Ovary (tissue), 3 donors: Measurements from ENCODE around the gene RBFA.

Experiments used
- CTCF ChIP-seq, 3 donors: fragments of 450-650 bp in 2 of 3; fragments of 200-600 bp in 1 of 3; IDR thresholded peaks; one replicate each; pipeline versions ENCODE4 v1.5.1 to v1.8.0; 2016 to 2022; ENCODE audit warnings: antibody characterized with exemption in 3 of 3, mild to moderate bottlenecking in 1 of 3
- EP300 ChIP-seq: sonication (generic); formaldehyde crosslinking; IDR thresholded peaks from one replicate; pipeline ENCODE4 v1.6.1; 2017; ENCODE audit warnings: antibody characterized with exemption
- POLR2A ChIP-seq: fragments of 450-650 bp; IDR thresholded peaks from one replicate; pipeline ENCODE4 v1.6.1; 2017; ENCODE audit warnings: antibody characterized with exemption, mild to moderate bottlenecking, moderate library complexity
- donor health status: DM: no; HTN: no; CAD: no.

DNA sequence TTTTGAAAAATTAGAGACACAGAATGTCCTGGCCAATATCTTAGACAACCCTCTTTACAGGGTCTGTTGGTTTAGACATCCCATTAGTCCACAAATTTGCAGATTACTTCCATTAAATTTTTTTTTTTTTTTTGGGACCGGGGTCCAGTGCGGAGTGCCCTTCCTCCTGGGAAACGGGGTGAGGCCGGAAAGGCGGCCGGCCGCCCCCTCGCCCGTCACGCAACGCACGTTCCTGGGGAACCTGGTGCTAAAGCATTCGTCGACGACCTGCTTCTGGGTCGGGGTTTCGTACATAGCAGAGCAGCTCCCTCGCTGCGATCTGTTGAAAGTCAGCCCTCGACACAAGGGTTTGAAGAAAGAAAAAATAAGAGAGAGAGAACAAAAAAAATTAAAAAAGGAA is 21.5 kb upstream of the RBFA start:
- TF ChIP-seq POLR2A (no peak), CTCF (IDR thresholded peaks at IDR 0.05) (no peak), EP300 (no peak)
